Endothelial cell of umbilical vein (primary cell): Measurements from ENCODE around the gene BDKRB2. TPM values are rescaled to one million over a fixed set of nuclear protein-coding genes. Genes with fewer than 3 reads are reported as not detected.

Experiments used
- BruUV-seq: library from RNA; stranded (reverse); fragments of 400-500 nt; replicated peaks from 2 replicates; lab custom pipeline; 2021; lab: Mats Ljungman, UMichigan
- CTCF ChIA-PET: fragments of 300-600, 350-600 bp; sonication (Branson Sonifier 250); formaldehyde crosslinking; loops from one replicate; lab custom pipeline; 2021; ENCODE audit warnings: antibody characterized with exemption, inconsistent platforms; lab: Charles Lee
- POLR2A ChIA-PET: fragments of 300-600, 350-600 bp; sonication (Branson Sonifier 250); formaldehyde crosslinking; loops from one replicate; lab custom pipeline; 2021; ENCODE audit warnings: antibody characterized with exemption, inconsistent platforms; lab: Charles Lee
- DNase-seq: peaks from one replicate; pipeline ENCODE4 v3.0.0-alpha.2; 2011; ENCODE audit warnings: low read depth, low spot score
- FAIRE-seq: peaks from 2 replicates; lab custom pipeline; 2011; peaks lifted over from hg19 to GRCh38; lab: Jason Lieb, UNC
- H2AFZ ChIP-seq: 2 replicates; pipeline ENCODE4 v1.6.0; 2012; ENCODE audit warnings: low read depth, low read length, control low read depth, inconsistent platforms
- H3K27ac ChIP-seq: 2 replicates; pipeline ENCODE4 v1.5.1; 2011; ENCODE audit warnings: low read depth, mild to moderate bottlenecking, control low read depth, low read length, moderate library complexity; ENCODE audit not compliant: insufficient read depth
- H3K27me3 ChIP-seq, 2 experiments: 2 replicates each; pipeline versions ENCODE4 v1.6.0 to v1.6.1; 2011; ENCODE audit warnings: low read length in 2 of 2, mixed read lengths in 1 of 2; ENCODE audit not compliant: control insufficient read depth in 2 of 2, insufficient read depth in 2 of 2
- H3K36me3 ChIP-seq, 2 experiments: 2 replicates in 1 of 2; 3 replicates in 1 of 2; pipeline ENCODE4 v1.5.1; 2011; ENCODE audit warnings: low read length in 2 of 2, mild to moderate bottlenecking in 1 of 2, moderate library complexity in 1 of 2; ENCODE audit not compliant: control insufficient read depth in 2 of 2, insufficient read depth in 2 of 2; ENCODE audit errors: extremely low read depth in 1 of 2
- H3K4me1 ChIP-seq: 3 replicates; pipeline ENCODE4 v1.5.1; 2011; ENCODE audit warnings: mild to moderate bottlenecking, low read length; ENCODE audit not compliant: control insufficient read depth, insufficient read depth; ENCODE audit errors: extremely low read depth
- H3K4me2 ChIP-seq: 2 replicates; pipeline ENCODE4 v1.6.1; 2011; ENCODE audit warnings: low read length, control low read depth, mixed read lengths; ENCODE audit not compliant: insufficient read depth
- H3K4me3 ChIP-seq, 3 experiments: fragments of 200-600 bp in 1 of 3; sonication (generic), shearing (Covaris generic) in 1 of 3; replicated peaks in 1 of 3; 2 replicates each; pipeline ENCODE4 v1.5.1; 2011 to 2016; ENCODE audit warnings: control low read depth in 3 of 3, low read length in 3 of 3, mild to moderate bottlenecking in 2 of 3, inconsistent platforms in 1 of 3, low read depth in 1 of 3, moderate library complexity in 1 of 3; ENCODE audit not compliant: insufficient read depth in 1 of 3
- H3K79me2 ChIP-seq: 2 replicates; pipeline ENCODE4 v1.6.0; 2012; ENCODE audit warnings: low read length, inconsistent platforms; ENCODE audit not compliant: control insufficient read depth, insufficient read depth
- H3K9ac ChIP-seq: replicated peaks from 2 replicates; pipeline ENCODE3; 2011; ENCODE audit warnings: low read length, control low read depth; ENCODE audit not compliant: insufficient read depth; ENCODE audit errors: extremely low read depth
- H3K9me1 ChIP-seq: replicated peaks from 3 replicates; pipeline ENCODE4 v1.6.0; 2011; ENCODE audit warnings: mild to moderate bottlenecking, low read length; ENCODE audit not compliant: control insufficient read depth, insufficient read depth; ENCODE audit errors: extremely low read depth
- H3K9me3 ChIP-seq: replicated peaks from 2 replicates; pipeline ENCODE4 v1.5.1; 2012; ENCODE audit warnings: low read length, inconsistent platforms; ENCODE audit not compliant: control insufficient read depth, insufficient read depth
- H4K20me1 ChIP-seq: replicated peaks from 2 replicates; pipeline ENCODE3; 2011; ENCODE audit warnings: mild to moderate bottlenecking, low read length; ENCODE audit not compliant: control insufficient read depth, insufficient read depth; ENCODE audit errors: extremely low read depth
- CTCF ChIP-seq, 2 donors: IDR thresholded peaks; 1 replicate in 1 of 2; 2 replicates in 1 of 2; pipeline ENCODE4 v1.5.1; 2011; ENCODE audit warnings: low read length in 2 of 2, mild to moderate bottlenecking in 2 of 2, moderate library complexity in 2 of 2, control low read depth in 1 of 2, inconsistent platforms in 1 of 2, low read depth in 1 of 2; ENCODE audit not compliant: insufficient read depth in 1 of 2; ENCODE audit errors: extremely low read depth in 1 of 2
- EZH2 ChIP-seq: IDR thresholded peaks from 2 replicates; pipeline ENCODE4 v1.6.1; 2012; ENCODE audit warnings: borderline replicate concordance, low read depth, mild to moderate bottlenecking, moderate library complexity, low read length, inconsistent platforms; ENCODE audit not compliant: severe bottlenecking
- FOS ChIP-seq: IDR thresholded peaks from 2 replicates; pipeline ENCODE4 v1.6.1; 2011; ENCODE audit warnings: mild to moderate bottlenecking, low read length, moderate library complexity, borderline replicate concordance; ENCODE audit not compliant: insufficient read depth
- GATA2 ChIP-seq: IDR thresholded peaks from 2 replicates; pipeline ENCODE4 v1.7.0; 2011; ENCODE audit warnings: low read depth, mild to moderate bottlenecking, moderate library complexity, mixed read lengths, low read length; ENCODE audit not compliant: insufficient read length, insufficient read depth
- JUN ChIP-seq: IDR thresholded peaks from 2 replicates; pipeline ENCODE4 v1.6.1; 2011; ENCODE audit warnings: borderline replicate concordance, low read depth; ENCODE audit not compliant: insufficient read length, insufficient read depth
- MAX ChIP-seq: IDR thresholded peaks from 2 replicates; pipeline ENCODE4 v1.6.1; 2011; ENCODE audit not compliant: insufficient read depth, insufficient read length
- MYC ChIP-seq: IDR thresholded peaks from one replicate; pipeline ENCODE4 v1.6.1; 2011; ENCODE audit warnings: mild to moderate bottlenecking, low read depth, low read length
- POLR2A ChIP-seq: IDR thresholded peaks from 2 replicates; pipeline ENCODE4 v1.6.1; 2012; ENCODE audit warnings: low read depth, mild to moderate bottlenecking, control low read depth, low read length
- POLR2AphosphoS5 ChIP-seq: IDR thresholded peaks from 2 replicates; pipeline ENCODE4 v1.6.1; 2012; ENCODE audit warnings: low read depth, mild to moderate bottlenecking, control low read depth, low read length, moderate library complexity; ENCODE audit not compliant: insufficient read depth
- dilution Hi-C: fragments of 300-500 bp; cut with MboI; formaldehyde crosslinking; loops from one replicate; pipeline ENCODE4 v1.15.0; 2019; ENCODE audit warnings: low sequenced_read_pairs; ENCODE audit not compliant: extremely low pct_ligation_motif_present
- intact Hi-C: fragments of 100-400 bp; cut with micrococcal nuclease; formaldehyde crosslinking; loops from one replicate; pipeline ENCODE4 v1.10.0; 2022
- polyA plus RNA-seq, 4 experiments: library from polyadenylated mRNA; depleted of rRNA in 3 of 4; stranded (reverse) in 3 of 4; unstranded in 1 of 4; fragments of >200 nt; gene quantifications; 2 replicates each; pipeline versions ENCODE4 v1.2.1 to v1.2.3, GENCODE V29; 2011 to 2012; ENCODE audit warnings: missing spikeins in 1 of 4
- small RNA-seq: library from RNA; depleted of rRNA; stranded (forward); fragments of <200 nt; gene quantifications from one replicate; pipeline ENCODE3, GENCODE V24; 2012; ENCODE audit warnings: low replicate concordance, low read depth; ENCODE audit not compliant: insufficient read depth, insufficient read length
- total RNA-seq: library from RNA; stranded (reverse); gene quantifications from 2 replicates; pipeline ENCODE4 v1.2.3, GENCODE V29; 2021

Gene BDKRB2
- total and polyA plus RNA-seq, 2 donors (not counting 3 experiments of a cell fraction or from before 2014, with no cell fraction given): 0.22 to 0.77 TPM

GRCh38 chr14:96287856-96288255, 83.2 kb downstream of the BDKRB2 start:
- Histone ChIP-seq H3K4me1 (no peaks in the 10 kb centered on the region), H2AFZ (no peak overlapping the region), H3K27ac (no peak overlapping the region), H3K36me3 (peaks cover 0 to 5% of the 10 kb centered on the region in 2 experiments), H3K4me2 (no peak overlapping the region), H3K4me3 (no peak overlapping the region), H3K27me3 (no peaks in the 10 kb centered on the region), H3K9me3 (no peaks in the 10 kb centered on the region), H4K20me1 (no peaks in the 10 kb centered on the region), H3K9ac (no peak overlapping the region), H3K79me2 (no peaks in the 10 kb centered on the region), H3K9me1 (no peaks in the 10 kb centered on the region)
- FAIRE-seq: no peak
- TF ChIP-seq CTCF (IDR thresholded peaks at IDR 0.05; ENCODE audit: extremely low read depth in 1 of 2, insufficient read depth in 1 of 2, low read depth in 1 of 2, low read length in 2 of 2) (no peak), EZH2 (no peak), MAX (no peak), JUN (no peak), GATA2 (no peak), MYC (no peak), FOS (no peak), POLR2A (no peak), POLR2AphosphoS5 (no peak)
- no TSS peak for BruUV-seq
- intact Hi-C loops: no loop called here
- DNase-seq: no peak
- ChIA-PET POLR2A (no interaction called here), CTCF (interaction anchor here (1.6 to 4.4 kb wide), 2 partner anchors 13 to 31 kb away, joined by 3 to 24 read pairs; no protein-coding TSS in a partner anchor)
- dilution Hi-C loops: no loop called here

Small RNA genes within 50 kb of the gene (small RNA-seq; reads per million reads assigned to genes)
- not detected for gene CKS1BP1

Other genes with a start within 250 kb of the BDKRB2 start
- gene C14orf132, start 165.5 kb upstream of the BDKRB2 start, total RNA-seq: 3.6 and 7.6 TPM in 2 replicates
- gene C14orf132, start 165.5 kb upstream of the BDKRB2 start, polyA plus RNA-seq: 3.2 and 4.3 TPM in 2 replicates
- not detected in 2 replicates for gene BDKRB1, start 51.4 kb downstream of the BDKRB2 start, total RNA-seq
- gene BDKRB1, start 51.4 kb downstream of the BDKRB2 start, polyA plus RNA-seq: not detected in 2 replicates
- 17.8 and 18.3 TPM in 2 replicates for gene ATG2B, start 158.5 kb downstream of the BDKRB2 start, total RNA-seq
- gene ATG2B, start 158.5 kb downstream of the BDKRB2 start, polyA plus RNA-seq: 4.9 and 5.9 TPM in 2 replicates
- gene GSKIP, start 158.7 kb downstream of the BDKRB2 start, total RNA-seq: 15.9 and 20.2 TPM in 2 replicates
- gene GSKIP, start 158.7 kb downstream of the BDKRB2 start, polyA plus RNA-seq: 7.7 and 9.2 TPM in 2 replicates
- gene AK7, start 187.3 kb downstream of the BDKRB2 start, total RNA-seq: 0.49 and 0.83 TPM in 2 replicates
- 0.18 and 0.51 TPM in 2 replicates for gene AK7, start 187.3 kb downstream of the BDKRB2 start, polyA plus RNA-seq